OCI-LY3 (cell line): ENCODE measurements around the gene IRAK2.
"Not testable (repeated sequence)": the region's sequence is repeated elsewhere in the genome, so short reads cannot be mapped to it uniquely, and the experiment has no call there.

ENCODE experiments used
- EZH2phosphoT487 ChIP-seq: fragments of 200-600 bp; shearing (Covaris generic); IDR thresholded peaks from 2 replicates; pipeline ENCODE4 v1.6.1; 2018; ENCODE audit warnings: antibody characterized with exemption, mixed run types, low read depth
- TF ChIP-seq, protein P1 (sequence below): fragments of 200-600, 300-600 bp; sonication (generic); IDR thresholded peaks from 2 replicates; pipeline ENCODE4 v1.5.1; 2014; ENCODE audit warnings: antibody characterized with exemption, low read length, low read depth

GRCh38 chr3:10164201-10164545 is 546 bp upstream of the IRAK2 start:
- TF ChIP-seq, protein P1, sequence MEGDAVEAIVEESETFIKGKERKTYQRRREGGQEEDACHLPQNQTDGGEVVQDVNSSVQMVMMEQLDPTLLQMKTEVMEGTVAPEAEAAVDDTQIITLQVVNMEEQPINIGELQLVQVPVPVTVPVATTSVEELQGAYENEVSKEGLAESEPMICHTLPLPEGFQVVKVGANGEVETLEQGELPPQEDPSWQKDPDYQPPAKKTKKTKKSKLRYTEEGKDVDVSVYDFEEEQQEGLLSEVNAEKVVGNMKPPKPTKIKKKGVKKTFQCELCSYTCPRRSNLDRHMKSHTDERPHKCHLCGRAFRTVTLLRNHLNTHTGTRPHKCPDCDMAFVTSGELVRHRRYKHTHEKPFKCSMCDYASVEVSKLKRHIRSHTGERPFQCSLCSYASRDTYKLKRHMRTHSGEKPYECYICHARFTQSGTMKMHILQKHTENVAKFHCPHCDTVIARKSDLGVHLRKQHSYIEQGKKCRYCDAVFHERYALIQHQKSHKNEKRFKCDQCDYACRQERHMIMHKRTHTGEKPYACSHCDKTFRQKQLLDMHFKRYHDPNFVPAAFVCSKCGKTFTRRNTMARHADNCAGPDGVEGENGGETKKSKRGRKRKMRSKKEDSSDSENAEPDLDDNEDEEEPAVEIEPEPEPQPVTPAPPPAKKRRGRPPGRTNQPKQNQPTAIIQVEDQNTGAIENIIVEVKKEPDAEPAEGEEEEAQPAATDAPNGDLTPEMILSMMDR = not testable (repeated sequence)
- not testable (repeated sequence) for TF ChIP-seq EZH2phosphoT487
